ENCODE results near the gene CAMSAP1. TPM values are rescaled to one million over a fixed set of nuclear protein-coding genes. Genes with fewer than 3 reads are reported as not detected.
"Not testable (repeated sequence)": the region's sequence is repeated elsewhere in the genome, so short reads cannot be mapped to it uniquely, and the experiment has no call there.

The CAMSAP1 gene
- total RNA-seq, 1 donor from 2014 or later = 20.4 TPM

DNA sequence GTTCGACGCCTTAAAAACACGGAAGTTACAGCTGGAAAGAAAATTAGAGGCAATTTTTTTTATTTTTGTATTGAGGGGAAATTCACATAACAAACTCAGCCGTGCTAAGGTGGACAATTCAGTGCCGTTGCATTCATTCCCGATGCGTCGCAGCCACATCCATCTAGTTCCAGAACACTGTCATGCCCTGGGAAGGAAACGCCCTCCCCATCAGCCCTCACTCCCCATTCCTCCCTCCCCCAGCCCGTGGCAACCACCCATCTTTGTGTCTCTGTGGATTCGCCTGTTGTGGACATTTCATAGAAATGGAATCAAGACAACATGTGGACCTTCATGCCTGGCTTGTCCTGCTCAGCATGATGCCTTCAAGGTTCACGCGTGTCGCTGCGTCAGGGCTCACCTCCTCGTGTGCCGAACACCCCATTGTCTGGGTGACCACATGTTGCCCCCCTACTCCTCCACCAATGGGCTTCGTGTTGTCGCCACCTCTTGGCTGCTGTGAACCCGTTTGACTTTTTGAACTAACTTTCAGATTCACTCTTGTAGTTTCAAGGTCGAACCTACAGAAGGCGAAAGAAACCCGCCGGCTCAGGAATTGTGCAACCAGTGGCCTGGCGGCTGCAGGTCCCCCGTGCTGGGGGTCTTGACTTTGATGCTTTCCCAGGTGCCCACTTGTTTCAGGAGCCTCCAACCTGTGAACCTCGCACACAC is 17.4 kb upstream of the CAMSAP1 start:
- DNase-seq = no peak
- ATAC-seq = no peak
- intact Hi-C loops (cut with micrococcal nuclease) = no loop called here

DNA sequence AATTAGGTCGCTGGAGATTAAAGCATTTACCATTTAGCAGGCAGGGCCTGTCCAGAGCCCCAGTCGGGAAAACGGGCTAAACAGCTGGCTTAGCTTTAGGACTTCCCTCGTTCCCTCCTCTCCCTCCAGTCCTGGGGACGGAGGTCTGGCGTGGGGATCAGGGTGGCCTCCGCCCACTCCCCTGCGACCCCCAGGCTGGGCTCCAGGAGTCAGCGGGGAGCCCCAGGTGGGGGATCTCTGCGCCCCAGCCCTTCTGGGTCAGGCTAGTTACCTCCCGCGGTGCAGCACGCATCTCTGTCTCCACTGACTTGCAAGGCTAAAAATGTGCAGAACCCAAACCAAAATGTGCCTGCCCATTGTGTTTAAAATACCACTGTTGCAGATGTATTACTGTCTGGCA is 16.2 kb upstream of the CAMSAP1 start:
- intact Hi-C loops (cut with micrococcal nuclease) = no loop called here
- no peak for ATAC-seq
- DNase-seq = no peak

DNA sequence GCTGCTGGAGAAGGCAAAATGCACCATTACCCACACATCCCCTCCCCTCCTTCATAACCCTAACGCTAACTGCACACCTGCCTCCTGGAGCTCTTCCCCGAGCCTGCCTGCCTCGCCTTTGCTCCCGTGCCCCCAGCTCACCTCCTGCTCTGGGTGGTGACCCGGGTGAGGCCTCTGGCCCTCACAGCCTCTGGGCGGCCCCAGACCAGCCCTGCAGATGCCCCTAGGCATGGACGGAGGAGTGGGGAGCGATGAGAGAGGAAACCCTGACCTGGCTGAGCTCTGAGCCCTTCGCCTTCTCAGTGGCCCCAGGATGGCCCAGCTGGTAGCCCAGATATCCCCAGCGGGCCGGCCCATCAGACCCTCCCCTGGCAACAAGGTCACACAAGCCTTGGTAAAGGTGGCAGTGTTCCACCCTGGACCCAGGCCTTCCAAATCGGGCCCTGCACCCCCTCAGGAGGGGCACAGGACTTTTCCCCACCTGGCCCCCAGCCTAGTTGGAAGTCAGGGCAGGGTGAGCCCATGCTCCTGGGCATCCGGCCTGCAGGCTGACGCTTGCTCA is 14.5 kb upstream of the CAMSAP1 start:
- DNase-seq = no peak
- intact Hi-C loops (cut with micrococcal nuclease) = no loop called here
- ATAC-seq = peak; percentile 7

DNA sequence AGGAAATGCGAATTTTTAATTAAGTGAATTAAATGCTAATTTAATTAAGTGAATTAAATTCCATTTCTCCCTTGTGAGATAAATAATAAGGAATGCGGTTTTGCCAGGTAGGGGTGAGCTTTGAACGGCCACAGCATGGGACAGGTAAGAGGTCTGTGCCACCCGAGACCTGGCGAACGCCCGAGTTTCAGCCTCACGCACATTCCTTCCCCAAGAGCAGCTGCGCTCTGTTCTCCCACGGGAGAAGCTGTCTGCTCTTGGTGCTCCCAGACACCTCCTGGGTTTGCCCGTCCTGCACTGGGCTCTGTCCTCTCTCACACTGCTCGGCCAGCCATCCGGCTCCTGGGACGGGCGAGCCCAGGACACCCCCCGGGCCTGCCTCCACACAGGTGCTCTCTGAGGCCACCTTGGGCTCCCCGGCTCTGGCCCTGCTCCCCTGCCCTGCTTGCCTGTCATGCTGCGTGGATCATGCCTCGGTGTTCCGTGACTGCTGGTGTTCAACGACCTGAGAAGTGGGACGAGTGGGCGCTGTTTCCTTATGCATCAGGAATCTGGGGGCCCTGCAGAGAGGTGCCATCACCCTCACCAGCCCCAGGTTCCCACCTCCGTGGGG is 13.7 kb upstream of the CAMSAP1 start:
- ATAC-seq (peak; percentile 25), DNase-seq (no peak)
- intact Hi-C loops (cut with micrococcal nuclease) = no loop called here

DNA sequence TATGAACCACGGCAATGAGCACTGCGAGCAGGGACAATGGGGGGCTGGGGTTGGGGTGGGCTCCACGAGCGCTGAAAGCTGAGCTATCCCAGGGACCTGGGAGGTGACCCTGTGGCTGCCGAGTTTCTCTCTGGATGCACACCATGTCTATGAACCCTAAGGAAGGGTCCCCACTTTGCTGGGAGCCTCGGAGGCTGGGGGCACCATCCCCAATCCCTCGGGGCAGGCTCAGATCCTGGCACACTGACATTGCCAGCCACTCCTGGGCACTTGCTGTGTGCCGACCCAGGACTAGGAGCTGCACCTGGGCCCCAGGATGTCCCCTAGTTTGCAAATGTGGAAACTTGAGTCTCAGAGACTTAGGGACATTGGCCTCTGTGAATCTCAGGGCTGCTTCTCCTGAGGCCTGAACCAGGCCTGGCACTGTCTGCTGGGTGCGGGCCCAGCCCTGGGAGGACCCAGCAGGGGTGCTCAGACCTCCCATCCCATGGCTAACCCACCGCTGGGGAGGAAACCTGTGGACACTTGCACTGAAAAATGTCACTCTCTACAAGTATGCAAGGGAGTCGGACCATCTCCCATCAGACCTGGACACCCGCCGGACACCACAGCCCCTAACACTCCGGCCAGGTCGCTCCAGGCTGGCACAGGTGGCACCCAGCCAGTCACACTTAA is 13.0 kb upstream of the CAMSAP1 start:
- intact Hi-C loops (cut with micrococcal nuclease) = no loop called here
- DNase-seq = no peak
- no peak for ATAC-seq

DNA sequence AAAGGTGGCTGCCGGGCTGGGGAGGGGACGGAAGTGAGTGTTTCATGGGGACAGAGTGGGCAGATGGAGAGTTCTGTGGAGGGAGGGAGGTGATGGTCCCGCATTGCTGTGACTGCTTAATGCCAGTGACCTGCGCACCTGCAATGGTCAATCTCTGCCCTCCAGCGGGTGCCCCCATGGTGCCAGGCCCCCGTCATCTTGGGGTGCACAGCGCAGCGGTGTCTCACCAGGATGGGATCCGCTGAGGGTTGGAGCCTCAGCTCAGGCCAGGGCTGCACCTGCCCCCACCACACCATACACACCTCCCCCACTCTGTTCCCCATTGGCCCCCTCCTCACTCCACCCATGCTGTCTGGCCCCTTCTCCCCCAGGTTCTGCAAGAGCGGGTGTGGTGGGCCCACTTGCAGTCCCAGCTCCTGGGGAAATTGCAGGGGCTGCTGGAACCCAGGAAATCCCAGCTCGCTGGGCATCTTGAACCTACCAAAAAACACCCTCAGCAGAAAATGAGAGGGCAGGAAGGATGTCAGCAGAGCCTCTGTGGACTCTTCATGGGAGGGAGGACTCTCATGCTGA is 12.1 kb upstream of the CAMSAP1 start:
- intact Hi-C loops (cut with micrococcal nuclease) = no loop called here
- no peak for ATAC-seq
- DNase-seq = no peak

DNA sequence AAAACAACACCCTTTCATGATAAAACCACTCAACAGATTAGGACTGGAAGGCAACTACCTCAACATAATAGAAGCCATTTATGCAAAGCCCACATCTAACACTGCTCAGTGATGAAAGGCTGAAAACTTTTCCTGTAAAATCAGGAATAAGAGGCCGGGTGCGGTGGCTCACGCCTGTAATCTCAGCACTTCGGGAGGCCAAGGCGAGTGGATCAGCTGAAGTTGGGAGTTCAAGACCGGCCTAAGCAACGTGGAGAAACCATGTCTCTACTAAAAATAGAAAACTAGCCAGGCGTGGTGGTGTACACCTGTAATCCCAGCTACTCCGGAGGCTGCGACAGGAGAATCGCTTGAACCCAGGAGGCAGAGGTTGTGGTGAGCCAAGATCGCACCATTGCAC is 8.9 kb upstream of the CAMSAP1 start:
- DNase-seq; ATAC-seq; intact Hi-C loops (cut with micrococcal nuclease): not testable (repeated sequence)

DNA sequence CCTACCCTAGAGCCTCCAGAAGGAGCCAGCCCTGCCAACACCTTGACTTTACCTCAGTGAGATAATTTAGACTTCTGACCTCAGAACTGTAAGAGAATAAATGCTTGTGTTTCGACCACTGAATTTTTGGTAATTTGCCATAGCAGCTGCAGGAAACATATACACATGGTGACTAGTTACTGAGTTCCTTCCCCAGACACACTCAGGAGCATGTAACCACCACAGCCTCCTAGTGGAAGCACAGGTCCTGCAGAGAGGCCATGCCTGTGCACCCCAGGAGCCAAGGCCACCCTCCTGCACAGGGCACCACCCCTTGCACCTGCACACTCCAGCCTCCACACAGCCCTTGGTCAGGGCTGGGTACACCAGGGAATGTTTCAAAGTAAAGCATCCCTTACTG is 7.6 kb upstream of the CAMSAP1 start:
- intact Hi-C loops (cut with micrococcal nuclease) = no loop called here
- DNase-seq = no peak
- ATAC-seq = no peak

DNA sequence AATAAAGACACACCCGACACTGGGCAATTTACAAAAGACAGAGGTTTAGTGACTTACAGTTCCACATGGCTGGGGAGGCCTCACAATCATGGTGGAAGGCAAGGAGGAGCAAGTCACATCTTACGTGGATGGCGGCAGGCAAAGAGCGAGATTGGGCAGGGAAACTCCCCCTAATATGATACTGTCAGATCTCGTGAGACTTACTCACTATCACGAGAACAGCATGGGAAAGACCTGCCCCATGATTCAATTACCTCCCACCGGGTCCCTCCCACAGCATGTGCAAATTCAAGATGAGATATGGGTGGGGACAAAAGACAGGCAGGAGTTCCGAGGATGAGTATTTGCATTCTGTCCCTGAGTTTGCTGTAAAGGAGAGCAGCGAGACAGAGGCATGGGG is 3.9 kb upstream of the CAMSAP1 start:
- DNase-seq; intact Hi-C loops (cut with micrococcal nuclease); ATAC-seq: not testable (repeated sequence)

DNA sequence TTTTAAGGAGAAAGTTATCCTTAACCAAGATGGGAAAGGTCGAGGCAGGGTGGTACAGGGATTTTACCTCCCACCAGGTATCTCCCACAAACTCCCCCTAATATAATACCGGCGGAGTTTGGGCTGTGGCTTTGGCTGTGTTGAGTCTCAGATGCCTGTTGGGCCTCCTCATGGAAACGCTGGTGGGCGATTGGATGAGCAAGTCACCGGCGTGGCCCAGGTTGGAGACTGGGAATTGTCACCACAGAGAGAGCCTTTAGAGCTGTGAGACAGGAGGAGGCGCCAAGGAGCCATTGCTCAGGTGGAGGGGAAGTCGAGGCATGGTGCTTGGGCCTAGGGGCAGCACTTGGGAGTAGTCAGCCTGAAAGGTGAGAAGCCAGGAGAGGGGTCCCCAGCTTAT is 3.4 kb upstream of the CAMSAP1 start:
- DNase-seq (no peak), ATAC-seq (no peak)
- intact Hi-C loops (cut with micrococcal nuclease) = no loop called here

DNA sequence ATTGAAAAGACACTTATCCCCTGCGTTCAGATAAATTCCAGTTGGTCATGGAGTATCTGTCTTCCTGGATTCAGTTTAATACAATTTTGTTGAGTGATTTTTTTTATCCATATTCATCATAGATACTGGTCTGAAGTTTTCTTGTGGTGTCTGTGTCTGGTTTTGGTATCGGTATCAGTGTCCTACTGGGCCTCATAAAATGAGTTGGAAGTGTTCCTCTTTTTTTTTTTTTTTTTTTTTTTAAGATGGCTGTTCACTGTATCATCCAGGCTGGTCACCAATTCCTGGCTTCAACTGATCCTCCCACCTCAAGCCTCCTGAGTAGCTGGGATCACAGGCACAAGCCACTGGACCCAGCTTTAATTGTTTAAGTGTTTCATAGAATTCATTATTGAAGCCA is 2.9 kb upstream of the CAMSAP1 start:
- no peak for ATAC-seq
- DNase-seq = no peak
- intact Hi-C loops (cut with micrococcal nuclease) = no loop called here

DNA sequence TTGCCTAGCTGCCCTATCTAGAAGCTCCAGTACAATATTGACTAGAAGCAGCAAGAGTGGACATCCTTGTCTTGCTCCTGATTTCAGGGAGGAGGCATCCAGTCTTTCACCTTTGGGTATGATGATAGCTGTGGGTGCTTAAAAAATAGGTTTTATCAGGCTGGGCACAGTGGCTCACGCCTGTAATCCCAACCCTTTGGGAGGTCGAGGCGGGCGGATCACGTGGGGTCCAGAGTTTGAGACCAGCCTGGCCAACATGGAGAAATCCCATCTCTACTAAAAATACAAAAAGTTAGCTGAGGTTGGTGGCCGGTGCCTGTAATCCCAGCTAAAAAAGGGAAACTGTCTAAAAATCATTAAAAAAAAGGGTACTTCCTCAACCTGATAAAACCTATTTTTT is 2.0 kb upstream of the CAMSAP1 start:
- intact Hi-C loops (cut with micrococcal nuclease) = no loop called here
- ATAC-seq = no peak
- DNase-seq = no peak

DNA sequence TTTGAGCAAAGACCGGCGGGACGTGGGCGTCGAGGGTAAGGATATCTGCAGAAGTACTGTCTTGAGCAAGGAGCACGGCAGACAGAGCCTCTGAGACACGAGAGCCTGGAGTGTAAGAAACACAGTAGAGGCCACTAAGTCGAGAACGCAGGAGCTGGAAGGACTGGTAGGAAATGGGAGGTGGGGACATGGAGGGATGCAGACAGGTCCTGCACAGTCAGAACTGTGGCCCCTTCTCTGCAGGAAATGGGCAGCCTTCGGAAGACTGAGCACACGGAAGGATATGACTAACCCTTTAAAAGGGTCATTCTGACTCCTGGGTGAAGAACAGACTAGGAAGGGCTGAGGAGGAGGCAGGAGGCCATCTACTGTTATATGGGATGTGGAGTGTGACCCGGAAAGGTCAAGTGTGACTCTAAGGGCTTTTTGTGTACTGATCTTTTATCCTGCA is 1.4 kb upstream of the CAMSAP1 start:
- ATAC-seq = no peak
- peak; percentile 29 for DNase-seq
- intact Hi-C loops (cut with micrococcal nuclease) = no loop called here

DNA sequence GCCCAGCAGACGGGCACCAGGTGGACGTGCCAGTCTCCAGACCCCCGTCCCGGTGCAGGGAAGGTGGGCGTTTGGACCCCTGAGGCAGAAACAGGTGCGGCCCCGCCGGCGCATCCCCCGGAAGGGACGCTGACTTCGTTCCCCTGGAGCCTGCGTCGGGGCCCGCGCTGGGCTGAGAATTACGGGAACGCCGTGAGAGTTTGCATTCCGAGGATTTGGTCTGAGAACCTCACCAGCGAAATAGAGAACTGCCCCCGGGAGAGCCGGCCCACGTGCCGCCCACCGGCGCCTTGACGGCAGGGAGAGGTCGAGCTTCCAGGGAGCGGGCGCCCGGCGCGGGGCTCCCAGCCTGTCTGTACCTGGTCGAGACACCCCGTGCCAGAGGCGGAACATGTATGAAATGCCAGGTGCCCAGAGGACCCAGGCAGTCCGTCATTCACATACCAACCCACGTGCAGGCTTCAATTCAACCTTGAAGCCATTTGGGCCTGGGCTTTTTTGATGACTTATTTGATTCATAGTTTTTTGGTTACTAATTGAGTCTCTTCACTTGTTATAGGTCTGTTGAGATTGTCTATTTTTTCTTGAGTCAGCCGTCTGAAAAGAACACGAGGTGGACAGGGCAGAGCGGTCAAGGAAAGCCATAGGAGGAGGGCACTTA is 877 bp upstream of the CAMSAP1 start:
- DNase-seq (peak; percentile 53), ATAC-seq (no peak)
- intact Hi-C loops (cut with micrococcal nuclease) = no loop called here

DNA sequence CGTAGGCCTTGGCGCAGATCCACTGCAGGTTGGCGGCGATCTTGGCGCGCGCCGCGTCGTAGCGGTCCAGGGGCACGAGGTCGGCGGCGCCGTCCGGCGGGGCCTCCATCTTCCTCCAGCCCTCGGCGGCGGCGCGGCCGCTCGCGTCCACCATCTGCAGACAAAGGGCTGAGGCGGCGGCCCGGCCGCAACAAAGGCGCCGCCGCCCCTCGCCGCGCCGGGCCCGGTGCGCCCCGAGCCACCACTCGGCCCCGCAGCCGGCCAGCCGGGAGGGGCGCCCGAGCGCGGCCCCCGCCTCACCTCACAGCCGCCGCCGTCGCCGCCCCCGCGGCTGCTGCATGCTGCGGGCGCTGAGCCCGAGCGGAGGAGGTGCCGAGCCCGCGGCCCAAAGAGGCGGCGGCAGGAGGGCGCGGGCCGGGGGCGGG is 328 bp downstream of the CAMSAP1 start:
- DNase-seq (no peak), ATAC-seq (no peak)
- intact Hi-C loops (cut with micrococcal nuclease) = no loop called here

DNA sequence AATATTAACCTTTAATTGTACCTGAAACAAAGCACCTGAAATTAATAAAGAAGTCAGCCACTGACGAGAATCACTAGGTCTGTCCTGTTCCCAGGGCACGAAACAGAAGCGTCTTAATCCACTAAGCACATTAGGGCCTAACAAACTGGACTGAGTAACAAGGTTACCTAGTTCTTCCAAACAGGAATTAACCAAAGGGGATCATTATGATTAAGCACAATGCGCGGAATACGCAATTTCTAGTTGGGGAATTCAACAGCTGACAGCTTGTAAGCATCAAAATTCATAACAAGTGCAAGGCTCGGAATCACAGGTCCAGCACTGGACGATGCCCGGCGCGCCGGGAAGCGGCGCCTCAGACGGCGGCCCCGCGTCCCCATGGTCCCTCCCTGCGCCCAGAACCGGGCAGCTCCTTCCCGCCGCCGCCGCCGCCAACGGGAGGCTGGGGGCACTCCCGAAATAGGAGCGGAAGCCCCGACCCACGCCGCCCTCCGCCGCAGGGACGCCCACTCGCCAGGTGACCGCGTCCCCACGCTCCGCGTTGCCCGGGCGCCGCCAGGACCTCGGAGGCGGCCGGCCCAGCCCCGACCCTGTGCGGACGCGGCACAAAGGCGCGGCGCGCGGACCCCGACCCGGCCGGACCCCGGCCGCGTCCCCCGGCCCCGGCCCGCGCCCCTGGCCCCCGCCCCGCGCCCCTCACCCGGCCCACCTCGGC is 898 bp downstream of the CAMSAP1 start:
- intact Hi-C loops (cut with micrococcal nuclease) = no loop called here
- ATAC-seq = no peak
- DNase-seq = no peak

DNA sequence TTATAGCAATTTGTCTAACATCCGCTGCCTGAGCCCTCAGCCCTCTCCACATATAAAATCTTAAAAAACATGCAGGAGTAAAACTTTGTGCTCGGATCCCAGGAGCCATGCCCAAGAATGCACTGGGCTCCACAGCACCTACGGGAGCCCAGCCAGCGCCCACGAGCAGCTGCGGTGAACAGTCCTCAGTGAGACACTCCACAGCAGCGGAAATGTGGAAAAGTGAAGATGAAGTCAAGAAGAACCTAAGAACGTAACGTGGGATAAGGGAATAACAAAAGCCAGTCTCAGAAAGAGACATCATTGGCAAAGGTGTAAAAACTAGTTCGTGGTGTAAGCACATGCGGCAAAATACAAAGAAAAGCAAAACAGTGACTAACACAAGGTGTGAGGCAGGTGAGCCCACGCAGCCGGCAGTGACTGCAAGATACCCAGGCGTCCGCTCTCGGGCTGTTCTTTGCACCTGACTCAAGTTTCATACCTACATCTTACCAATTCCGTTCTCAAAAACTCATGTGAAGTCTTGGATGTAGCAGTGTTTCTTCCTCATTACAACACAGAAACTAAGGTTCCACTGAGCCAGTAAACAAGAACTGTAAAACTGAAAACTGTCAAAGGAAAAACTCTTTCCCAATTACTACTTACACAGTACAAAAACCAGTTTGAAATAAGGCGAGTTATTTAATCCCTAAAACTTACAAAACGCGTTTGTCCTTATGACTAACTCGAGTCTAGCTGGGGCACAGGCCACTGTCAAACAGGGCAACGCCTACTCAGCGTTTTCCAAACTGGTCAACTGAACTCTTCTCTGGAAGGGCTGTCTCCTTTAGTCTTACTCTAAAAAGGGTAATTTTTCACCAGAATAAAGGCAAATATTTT is 1.7 kb downstream of the CAMSAP1 start:
- DNase-seq (no peak), ATAC-seq (no peak)
- intact Hi-C loops (cut with micrococcal nuclease) = no loop called here
